ENCODE measurements around the gene UGT1A4.

- TF ChIP-seq CTCF (conservative IDR thresholded peaks at IDR 0.05 in 1 of 2, IDR thresholded peaks at IDR 0.05 in 1 of 2; ENCODE audit: low read depth in 1 of 2, low read length in 2 of 2): no peak
- no peak for TF ChIP-seq EZH2 (IDR thresholded peaks at IDR 0.05; ENCODE audit: low read length, missing control alignments)
Observed at GRCh38 chr2:233816334-233816733, 97.8 kb downstream of the UGT1A4 start.
